Measurements from ENCODE around the gene TMPRSS11E.
"Not testable (repeated sequence)": the region's sequence is repeated elsewhere in the genome, so short reads cannot be mapped to it uniquely, and the experiment has no call there.

TMPRSS11E gene

DNA sequence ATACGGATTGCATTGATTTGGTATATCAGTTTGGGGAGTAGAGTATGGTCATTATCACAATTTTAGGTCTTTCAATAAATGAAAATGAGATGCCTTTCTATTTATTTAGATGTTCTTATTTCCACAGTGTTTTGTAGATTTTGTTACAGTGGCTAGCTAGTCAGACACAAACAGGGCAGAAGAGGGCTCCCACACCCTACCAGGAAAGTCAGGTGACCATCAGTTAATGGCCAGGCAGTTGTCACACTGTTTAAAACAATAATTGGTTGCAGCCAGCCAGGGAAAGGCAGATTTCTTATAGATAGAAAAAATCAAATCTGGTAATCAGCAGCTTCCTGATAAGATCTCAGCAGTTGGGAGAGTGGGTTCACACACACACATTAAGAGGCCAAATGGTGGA is 71.6 kb downstream of the TMPRSS11E start:
- H3K4me3 ChIP-seq (replicated peaks; ENCODE audit: low read depth, low read length), result no peak overlapping the region
- no peak for DNase-seq (ENCODE audit: low read depth)
- TF ChIP-seq, protein P1, sequence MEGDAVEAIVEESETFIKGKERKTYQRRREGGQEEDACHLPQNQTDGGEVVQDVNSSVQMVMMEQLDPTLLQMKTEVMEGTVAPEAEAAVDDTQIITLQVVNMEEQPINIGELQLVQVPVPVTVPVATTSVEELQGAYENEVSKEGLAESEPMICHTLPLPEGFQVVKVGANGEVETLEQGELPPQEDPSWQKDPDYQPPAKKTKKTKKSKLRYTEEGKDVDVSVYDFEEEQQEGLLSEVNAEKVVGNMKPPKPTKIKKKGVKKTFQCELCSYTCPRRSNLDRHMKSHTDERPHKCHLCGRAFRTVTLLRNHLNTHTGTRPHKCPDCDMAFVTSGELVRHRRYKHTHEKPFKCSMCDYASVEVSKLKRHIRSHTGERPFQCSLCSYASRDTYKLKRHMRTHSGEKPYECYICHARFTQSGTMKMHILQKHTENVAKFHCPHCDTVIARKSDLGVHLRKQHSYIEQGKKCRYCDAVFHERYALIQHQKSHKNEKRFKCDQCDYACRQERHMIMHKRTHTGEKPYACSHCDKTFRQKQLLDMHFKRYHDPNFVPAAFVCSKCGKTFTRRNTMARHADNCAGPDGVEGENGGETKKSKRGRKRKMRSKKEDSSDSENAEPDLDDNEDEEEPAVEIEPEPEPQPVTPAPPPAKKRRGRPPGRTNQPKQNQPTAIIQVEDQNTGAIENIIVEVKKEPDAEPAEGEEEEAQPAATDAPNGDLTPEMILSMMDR (IDR thresholded peaks at IDR 0.05; ENCODE audit: low read length, missing control alignments), result no peak

GRCh38 chr4:68520985-68521384 is 73.7 kb downstream of the TMPRSS11E start:
- TF ChIP-seq, protein P1 (IDR thresholded peaks at IDR 0.05; ENCODE audit: low read length, missing control alignments), result no peak

GRCh38 chr4:68522232-68522631 is 75.0 kb downstream of the TMPRSS11E start:
- H3K4me3 ChIP-seq (replicated peaks; ENCODE audit: low read depth, low read length); DNase-seq (ENCODE audit: low read depth): not testable (repeated sequence)

More at GRCh38 chr4:68520985-68521384, 73.7 kb downstream of the TMPRSS11E start:
- H3K4me3 ChIP-seq (replicated peaks; ENCODE audit: low read depth, low read length), result no peak overlapping the region
- DNase-seq (ENCODE audit: low read depth), result no peak

- TF ChIP-seq, protein P1 (IDR thresholded peaks at IDR 0.05; ENCODE audit: low read length, missing control alignments), result no peak
- DNase-seq (ENCODE audit: low read depth), result no peak
- H3K4me3 ChIP-seq (replicated peaks; ENCODE audit: low read depth, low read length), result no peak overlapping the region
These were observed 88.7 kb downstream of the TMPRSS11E start for GRCh38 chr4:68535974-68536373.

GRCh38 chr4:68536375-68536774 is 89.1 kb downstream of the TMPRSS11E start:
- no peak for DNase-seq (ENCODE audit: low read depth)
- TF ChIP-seq, protein P1 (IDR thresholded peaks at IDR 0.05; ENCODE audit: low read length, missing control alignments), result no peak

DNA sequence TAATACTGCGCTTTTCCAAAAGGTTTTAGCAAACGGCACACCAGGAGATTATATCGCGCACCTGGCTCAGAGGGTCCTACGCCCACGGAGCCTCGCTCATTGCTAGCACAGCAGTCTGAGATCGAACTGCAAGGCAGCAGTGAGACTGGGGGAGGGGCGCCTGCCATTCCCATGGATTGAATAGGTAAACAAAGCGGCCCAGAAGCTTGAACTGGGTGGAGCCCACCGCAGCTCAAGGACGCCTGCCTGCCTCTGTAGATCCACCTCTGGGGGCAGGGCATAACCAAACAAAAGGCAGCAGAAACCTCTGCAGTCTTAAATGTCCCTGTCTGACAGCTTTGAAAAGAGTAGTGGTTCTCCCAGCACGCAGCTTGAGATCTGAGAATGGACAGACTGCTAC is 95.5 kb downstream of the TMPRSS11E start:
- not testable (repeated sequence) for DNase-seq (ENCODE audit: low read depth); H3K4me3 ChIP-seq (replicated peaks; ENCODE audit: low read depth, low read length)

More at GRCh38 chr4:68536375-68536774, 89.1 kb downstream of the TMPRSS11E start:
- H3K4me3 ChIP-seq (replicated peaks; ENCODE audit: low read depth, low read length), result no peak overlapping the region
